Activated T-helper 9 cell treated with anti-CD3 and anti-CD28 coated beads, Interleukin-2, amount 50 U/mL, for 16 hours (primary cell): ENCODE data around the gene TECPR2.

Experiments used
- DNase-seq: peaks from one replicate; pipeline ENCODE4 v3.0.0-alpha.2; 2020; ENCODE audit warnings: low read depth

Gene TECPR2

DNA sequence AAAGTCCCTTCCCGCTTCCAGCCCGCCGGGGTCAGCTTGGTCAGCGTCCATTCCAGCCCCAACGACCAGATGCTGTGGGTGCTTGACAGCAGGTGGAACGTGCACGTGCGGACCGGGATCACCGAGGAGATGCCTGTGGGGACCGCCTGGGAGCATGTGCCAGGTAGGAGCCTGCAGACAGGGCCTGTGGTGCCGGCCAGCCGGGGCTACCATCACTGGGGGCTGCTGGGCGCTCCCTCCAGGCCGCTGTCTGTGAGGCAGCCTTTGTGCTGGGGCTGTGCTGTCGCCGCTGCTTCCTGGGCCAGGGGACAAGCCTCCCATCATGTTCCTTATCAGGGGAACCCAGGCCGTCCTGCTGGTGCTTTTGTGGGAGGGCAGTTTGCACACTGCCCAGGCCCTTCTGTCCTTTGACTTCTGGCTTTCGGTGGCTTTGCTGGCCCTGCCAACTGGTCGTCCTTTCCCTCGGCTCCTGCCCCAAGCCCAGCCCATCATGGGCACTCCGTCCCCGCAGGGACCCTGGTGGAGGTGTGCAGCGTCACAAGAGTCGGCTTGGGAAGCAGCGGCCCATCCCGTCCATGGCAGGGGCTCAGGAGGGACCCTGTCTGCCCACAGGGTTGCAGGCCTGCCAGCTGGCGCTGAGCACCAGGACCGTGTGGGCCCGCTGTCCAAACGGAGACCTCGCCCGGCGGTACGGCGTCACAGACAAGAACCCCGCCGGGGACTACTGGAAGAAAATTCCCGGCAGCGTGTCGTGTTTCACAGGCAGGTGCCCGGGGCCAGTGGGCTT lies 134.4 kb downstream of the TECPR2 start:
- DNase-seq = no peak

DNA sequence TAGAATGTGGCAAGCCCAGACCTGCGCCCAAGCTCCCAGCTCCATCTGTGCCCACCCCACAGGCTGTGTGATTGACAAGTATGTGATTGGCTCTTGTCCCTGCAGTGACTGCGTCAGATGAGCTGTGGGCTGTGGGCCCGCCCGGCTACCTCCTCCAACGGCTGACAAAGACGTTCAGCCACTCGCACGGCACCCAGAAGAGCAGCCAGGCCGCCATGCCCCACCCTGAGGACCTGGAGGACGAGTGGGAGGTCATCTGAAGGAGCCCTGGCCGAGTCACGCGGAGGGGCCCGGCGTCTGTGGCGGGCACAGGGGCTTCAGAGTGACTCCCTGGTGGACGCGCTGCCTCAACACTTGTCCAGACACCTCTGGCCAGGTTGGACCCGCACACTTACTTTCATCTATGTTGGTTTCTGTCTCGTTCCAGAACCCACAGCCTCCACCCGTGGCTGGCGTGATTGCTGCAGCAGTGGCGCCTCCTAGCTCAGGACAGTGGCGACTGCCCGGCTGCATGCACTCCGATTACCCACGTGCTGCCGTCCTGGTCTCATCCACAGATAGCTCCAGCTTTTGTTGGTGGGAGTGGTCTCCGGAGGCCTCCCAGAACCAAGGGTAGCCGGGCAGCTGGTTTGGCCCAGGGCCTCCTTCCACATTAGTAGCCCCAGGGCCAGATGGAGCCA lies 135.4 kb downstream of the TECPR2 start:
- no peak for DNase-seq

DNA sequence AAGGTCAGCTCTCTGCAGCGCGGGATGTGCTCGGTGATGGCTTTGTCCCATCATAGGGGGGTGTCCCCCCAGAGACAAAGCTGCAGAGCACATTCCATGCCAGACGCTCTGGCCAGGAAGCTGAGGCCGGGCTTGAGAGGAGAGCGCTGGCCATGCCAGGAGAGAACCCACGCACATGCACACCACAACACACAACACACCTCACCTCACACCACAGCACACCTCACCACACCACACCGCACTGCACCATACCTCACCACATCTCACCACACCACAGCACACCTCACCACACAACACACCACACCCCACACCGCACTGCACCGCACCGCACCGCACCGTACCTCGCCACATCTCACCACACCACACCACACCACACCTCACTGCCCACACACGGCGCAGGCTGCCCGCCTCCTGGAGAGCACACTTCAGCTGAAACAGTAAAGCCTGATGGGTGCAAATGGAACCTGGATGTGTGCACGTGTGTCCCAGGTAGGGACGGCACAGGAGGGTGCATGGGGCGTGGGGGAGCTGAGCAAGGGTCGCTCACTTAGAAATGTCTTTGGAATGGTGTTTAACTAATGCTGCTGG lies 136.0 kb downstream of the TECPR2 start:
- no peak for DNase-seq

DNA sequence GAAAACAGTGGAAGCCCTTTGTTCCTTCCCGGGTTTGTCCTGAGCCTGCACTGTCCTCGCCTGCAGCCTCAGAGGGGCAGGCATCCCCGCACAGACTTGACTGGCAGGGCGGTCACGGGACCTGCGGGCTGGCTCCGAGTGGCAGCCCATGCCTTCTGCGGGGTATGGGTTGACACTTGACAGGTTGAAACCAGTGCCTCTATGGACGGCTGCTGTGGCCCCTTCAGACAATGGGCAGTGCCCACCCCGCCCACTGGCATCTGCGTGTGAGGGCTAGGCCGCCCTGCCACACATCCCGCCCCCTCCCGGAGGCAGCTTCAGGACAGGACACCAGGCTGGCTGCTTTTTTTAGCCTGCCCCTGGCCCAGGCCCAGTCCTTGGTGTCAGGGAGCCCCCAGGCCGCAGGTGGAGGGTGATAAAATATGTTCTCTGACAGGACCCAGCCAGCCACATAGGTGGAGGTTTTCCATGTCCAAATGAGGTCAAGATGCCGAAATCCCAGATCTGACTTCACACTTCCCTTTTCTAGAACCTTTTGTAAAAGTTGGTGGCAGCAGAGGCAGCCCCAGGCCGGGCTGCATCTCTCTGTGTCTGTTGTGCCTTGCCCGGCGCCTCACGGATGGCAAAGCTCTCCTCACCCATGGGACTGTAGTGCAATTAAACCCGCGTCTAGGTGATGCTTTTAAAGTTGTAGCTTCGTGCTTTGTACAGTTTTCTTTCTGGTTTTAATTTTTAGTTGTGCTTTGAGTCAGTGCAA lies 136.8 kb downstream of the TECPR2 start:
- DNase-seq = no peak

DNA sequence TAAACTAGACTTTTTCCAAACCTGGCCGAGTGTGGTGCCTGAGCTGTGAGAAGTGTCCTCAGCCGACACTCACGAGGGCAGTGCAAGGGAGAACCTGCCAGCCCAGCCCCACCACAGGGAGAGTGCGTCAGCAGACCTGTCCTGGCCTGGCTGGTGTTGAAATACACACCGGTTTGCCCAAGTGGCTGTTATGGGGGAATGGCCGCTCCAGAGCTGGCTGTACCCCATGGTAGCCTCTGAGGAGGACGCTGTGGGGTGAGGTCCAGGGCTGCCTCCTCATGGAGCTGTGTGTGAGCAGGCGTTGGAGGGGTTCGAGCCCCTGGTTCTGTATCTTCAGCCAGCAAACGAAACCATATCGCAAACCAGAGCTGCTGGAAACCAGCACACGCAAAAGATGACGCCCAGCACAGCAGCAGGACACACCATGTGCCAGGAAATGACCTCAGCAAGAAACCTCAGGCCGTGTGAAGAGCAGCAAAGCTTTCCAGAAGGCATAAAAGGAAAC lies 137.5 kb downstream of the TECPR2 start:
- no peak for DNase-seq

DNA sequence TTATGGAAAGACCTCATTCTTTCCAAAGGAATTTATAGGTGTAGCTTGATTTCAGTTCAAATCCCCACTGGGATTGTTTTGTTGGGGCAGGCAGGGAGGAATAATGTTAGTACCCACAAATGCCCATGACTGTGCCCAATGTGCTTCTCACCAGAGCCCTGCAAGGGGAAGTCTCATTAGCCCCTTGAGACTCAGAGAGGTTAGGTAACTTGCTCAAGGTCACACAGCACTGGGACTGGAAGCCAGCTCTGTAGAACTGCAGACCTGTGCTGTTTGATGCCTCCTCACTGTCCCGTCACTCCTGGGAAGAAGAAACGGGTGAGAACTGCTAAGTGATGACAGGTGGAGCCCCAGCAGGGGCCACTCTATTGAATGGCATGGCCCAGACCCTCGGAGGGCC lies 138.0 kb downstream of the TECPR2 start:
- no peak for DNase-seq

DNA sequence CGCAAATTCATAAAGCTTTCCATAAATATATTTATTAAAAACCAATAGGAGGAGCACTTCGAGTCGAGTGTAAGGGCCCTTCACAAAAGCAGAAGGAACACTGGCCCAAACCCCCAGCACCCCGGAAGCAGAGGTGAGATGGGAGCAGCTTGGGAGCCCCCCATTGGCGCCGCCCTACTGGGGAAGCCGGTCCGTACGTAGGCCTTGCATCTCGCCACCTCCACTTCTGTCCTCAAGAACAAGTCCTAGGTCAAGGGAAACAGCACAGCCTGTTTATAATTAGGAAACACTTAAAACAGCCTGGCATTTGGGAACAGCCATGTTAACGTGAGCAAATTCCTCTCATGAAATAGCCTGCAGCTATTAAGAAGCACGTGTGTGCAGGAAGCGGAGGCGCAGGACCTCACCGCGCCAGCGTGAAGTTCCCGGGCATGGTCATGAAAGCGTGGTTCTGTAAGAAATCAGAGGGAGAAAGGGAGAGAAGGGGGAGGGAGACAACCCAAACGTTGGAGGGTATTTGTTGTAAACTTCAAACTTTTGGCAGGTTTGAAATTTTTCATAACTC lies 139.1 kb downstream of the TECPR2 start:
- DNase-seq = no peak

DNA sequence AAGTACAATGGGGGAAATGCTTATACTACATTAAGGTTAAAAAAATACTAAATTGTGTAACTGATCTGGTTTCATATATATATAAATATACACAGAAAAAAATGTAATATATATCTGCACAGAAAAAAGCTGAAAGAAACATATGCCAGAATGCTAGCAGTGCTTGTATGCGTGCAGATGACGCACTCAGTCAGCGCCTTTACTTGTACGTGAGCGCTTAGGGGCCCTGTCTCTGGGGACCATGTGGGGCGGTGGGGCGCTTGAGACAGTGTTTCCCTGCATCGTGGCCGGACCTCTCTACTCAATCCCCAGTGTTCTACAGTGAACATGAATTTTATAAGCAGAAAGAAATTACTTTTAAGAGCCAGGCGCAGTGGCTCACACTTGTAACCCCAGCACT lies 139.8 kb downstream of the TECPR2 start:
- no peak for DNase-seq

DNA sequence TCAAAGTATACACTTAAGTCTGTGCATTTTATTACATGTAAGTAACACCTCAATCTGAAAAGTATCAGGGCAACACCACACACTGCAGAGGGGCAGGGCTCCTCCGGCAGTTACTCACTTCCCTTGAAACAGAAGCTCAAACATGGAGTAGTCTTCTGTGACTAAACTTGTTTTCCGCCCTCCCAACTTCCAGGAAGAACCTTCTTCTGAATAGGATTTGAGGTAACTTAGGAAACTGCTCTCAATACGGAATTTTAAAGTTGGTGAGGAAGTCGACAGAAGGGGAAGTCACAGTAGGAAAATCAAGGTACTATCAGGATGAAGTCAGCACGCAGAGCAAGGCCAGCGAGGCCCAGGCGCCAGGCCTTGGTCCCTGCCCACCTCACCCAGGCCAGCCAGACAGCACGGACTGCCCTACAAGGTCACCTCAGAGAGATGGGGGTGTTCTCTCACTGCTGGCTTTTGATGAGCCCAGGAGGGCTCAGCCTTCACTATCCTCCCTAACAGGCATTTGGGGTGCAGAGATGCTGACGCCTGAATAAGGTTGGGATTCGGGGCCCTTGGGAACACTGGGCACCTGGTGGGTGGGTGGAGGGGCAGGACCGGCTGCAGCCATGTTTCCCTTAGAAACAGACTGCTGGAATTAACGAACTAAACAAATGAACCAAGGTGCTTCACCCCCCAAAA lies 141.0 kb downstream of the TECPR2 start:
- DNase-seq = no peak

DNA sequence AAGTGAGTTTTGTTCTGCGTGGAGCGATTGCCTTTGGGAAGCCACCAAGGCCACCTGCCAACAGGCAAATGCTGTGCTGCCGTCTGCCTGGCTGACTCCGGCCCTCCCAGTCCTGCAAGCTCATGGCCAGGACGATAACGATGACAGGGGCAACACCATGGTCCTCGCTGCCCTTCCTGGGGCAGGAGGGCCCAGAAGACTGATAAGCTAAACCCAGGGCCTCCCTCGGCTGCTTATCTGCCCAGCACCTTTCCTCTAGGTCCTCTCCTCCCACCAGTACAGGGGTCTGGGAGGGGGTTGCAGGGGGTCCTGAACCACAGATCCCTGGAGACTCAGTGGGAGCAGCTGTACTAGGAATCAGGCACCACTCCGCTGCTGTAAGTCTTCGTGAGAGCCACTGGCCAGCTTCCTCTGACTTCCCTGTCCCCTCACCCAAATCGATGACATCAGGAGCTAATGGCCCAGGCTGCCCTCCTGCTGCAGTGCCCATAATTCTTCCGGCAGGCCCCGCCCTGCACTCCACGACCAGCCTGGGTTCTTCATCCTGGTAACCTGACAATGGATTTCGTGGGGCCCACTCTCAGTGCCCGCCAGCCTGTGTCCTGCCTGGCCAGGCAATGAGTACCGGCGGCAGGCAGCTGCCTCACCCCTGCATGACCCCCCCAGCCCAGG lies 141.7 kb downstream of the TECPR2 start:
- DNase-seq = no peak

DNA sequence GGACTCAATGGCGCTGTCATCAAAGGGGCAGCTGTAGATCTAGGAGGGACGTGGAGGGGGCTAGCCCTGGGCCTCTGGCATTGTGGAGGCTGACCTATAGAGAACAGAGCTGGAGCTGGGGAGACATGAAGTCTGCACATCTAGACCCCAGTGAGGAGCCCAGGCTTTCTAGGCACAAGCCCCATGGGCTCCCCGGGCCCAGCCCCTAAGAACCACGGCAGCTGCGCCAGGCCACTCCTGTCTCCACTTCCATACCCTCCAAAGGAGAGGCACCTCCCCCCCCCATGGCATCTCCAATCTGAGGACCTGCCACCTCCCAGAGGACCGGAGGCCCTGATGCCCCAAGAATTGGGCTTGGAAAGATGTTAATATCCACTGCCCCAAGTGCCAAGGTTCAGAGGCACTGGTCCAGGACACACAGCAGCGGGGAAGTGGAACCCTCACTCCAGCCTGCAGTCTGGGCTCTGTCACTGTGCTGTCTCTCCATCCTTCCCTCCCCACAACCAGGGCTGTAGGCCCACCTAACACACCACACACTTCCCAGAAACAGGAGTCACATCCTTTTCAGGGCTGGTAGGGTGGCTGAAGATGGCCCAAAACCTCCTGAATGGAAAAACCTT lies 142.4 kb downstream of the TECPR2 start:
- no peak for DNase-seq

DNA sequence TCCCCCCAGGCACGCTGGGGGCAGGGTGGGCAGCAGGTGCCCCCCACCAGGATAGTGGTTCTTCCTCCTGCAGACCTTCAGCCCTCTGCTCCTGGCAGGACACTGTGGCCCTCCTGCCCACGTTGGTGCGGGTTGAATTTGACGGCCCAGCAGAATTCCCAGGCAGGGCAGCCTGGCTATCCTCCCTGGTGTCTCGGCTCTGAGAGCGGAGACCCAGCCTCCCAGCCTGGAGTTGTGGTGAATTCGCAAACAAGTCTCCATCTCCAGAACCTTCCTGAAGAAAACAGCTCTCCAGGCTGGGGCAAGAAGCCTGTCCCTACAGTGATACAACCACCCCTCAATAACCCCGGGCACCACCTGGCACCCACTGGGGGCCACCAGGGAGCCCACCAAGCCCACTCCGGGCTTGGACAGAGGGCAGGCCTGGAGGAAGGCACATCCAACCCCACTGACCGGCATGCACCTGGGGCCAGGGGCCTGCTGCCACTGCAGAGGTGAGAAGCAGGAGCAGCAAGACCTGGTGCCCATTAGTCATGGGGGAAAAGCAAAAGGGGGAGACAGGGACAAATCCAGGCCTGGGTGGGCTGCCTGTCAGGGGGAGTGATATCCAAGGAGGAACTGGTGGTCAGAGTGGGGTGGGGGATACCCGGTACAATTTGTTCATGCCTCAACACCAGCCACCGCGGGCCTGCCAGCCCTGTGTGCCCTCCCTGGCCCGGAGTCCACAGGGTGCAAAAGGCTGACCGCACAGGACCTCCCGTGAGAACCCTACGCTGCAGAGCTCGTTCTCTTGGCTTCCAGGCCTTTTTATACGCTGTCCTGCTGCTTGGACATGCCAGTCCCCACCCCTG lies 143.3 kb downstream of the TECPR2 start:
- DNase-seq = no peak

DNA sequence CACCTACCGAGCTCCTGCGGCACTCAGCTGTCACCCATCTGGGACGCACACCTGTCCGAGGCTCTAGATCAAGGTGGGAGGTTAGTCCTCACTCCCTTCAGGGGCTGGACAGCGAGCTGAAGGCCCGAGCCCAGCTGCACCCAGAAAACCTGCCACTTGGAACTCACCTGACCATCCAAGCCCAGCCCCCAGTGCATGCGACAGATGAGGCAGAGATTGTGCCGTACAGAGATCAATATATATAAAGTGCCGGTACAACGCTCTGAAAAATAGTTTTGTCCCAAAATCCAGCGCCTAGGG lies 143.8 kb downstream of the TECPR2 start:
- no peak for DNase-seq

DNA sequence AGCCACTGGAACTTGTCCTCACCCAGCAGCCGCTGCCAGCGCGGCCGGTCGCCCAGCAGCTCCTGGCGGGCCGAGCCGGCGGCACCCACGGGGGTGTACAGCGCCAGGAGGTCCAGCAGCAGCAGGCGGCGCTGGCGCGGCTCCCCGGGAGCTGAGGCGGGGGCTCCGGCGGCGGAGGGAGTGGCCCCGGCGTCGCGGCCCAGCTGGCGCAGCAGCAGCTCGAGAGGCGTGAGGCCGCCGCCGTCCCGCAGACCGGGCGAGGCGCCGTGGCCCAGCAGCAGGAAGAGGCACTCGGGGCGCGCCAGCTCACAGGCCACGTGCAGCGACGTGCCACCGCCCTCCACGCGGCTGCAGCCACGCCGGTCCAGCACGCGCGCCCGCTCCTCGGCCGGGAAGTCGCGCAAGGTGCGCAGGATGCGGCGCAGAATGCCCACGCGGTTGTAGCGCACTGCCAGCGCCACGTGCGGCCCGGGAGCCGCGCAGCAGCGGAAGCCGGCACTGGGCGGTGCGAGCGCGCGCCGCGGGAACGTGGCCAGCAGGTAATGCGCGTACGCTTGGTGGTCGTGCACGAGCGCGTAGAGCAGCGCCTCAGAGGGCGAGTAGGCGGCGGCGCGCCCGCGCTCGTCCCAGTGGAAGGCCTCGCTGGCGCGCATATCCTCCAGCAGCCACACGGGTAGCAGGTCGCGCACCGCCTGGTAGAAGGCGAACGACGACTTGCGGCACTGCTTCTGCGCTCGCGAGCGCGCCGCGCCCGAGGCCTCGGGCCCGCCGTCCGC lies 144.5 kb downstream of the TECPR2 start:
- DNase-seq = no peak

DNA sequence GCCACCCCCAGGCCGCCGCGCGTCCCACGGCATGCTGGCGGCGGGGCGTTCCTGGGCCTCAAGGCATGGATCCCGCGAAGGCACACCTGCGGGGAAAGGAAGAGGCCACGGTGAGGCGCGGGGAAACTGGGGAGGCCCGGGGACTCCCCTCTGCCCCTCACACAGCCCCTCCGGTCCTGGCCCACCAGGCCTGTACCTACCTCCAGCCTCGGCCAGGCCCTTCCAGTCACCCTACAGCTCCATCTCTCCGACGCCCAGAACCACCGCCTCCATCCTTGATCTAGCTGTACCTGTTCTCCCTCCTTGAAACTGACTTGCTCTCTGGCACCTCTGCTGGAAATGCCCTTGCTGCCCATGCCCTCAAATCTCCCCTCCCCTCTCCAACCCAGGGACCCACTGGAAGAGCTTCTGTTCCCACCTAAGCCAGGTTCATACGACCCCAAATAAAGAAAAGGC lies 145.1 kb downstream of the TECPR2 start:
- no peak for DNase-seq

DNA sequence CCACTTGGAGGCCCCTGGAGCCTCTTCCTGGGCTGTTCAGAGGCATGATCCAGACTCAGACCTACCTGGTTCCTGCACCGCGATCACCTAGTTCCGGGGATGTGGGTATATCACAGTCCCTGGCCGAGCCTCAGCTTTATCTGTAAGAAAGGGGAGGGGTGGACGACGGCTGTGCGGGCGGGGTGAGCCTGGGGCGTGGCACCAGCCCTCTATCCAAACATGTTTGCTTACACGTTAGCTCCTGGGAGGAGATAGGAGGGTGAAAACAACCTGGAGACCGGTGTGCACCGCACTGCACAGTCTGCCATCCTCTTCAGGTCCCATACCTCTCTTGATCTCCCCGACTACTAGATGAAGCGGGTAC lies 145.7 kb downstream of the TECPR2 start:
- no peak for DNase-seq

DNA sequence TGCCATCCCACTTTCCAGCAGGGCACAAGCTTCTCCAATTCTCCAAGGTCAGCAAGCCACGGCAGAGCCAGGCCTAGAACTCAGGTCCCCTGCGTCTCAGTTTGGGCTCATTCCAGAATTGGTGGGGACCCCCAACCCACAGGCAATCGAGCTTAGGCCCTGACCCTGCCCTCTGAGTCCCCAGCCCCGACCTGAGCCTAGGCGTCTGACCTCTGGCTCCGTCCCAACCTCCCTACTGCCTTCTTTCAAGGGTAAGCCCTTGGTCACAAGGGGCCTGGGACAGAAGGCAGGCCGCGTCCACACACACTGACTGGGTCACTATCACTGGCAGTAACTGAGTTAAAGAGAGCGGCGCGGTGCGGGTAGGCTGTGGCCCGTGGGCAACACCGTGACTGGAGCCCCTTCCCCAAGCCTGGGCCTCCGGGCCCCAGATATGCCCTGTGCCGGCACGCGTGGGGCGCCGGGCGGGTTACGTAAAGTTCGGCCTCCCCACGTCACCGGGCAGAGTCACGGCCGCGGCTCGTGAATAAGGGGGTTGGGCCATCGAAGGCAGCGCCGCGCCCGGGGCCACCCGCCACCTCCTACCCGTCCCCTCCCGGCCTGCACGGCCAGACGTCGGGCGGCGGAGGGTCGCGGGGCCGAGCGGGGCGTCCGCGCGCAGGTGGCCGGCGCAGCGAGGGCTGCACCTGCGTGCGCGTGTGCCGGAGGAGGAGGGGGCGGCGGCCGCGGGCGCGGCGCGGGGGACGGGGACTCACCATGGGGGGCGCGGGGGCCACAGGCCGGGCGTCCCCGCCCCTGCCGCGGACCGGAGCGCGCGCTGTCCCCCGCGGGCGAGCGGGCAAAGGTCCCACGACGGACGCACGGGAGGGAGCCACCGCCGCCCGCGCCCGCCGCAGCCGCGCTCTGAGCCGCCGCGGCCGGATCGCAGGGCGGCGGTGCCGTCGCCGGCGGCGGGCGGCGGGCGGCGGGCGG lies 146.3 kb downstream of the TECPR2 start:
- peak; percentile 21 for DNase-seq
